HG03575 (cell line): Measurements from ENCODE around the gene GPSM3.

ENCODE experiments used
- ATAC-seq: cut with Tn5 transposase; IDR thresholded peaks from one replicate; pipeline ENCODE4 v1.9.1; 2021; ENCODE audit not compliant: unreplicated experiment, insufficient number of reproducible peaks, low FRiP score; ENCODE audit errors: extremely low read depth

GPSM3 gene

DNA sequence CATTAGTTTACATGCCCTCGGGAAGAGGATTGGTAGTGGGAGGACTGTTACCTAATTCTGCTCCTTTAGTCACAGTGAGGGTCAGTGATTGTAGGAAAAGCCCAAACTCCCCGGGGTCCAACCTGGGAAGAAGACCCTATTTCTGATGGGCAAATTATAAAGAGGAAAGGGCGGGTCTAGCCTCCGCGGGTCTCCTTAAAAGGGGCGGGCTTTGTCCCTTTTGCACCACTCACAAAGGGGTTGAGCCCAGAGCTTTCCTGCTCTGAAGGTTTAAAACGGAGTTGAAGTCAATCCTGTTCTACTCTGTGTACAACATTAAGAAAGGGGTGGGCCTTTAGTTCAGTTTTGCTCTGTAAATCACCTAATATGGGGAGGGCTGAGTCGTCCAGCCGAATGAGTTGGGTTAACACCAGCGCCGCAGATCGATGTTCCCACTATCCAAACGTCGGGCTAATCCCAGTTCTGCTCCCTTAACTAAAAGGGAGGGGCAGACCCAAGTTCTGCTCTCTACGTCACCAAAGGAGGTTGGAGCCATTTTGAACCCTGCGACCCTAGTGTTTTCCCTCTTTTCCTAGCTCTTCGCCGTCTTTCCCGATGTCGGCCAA, 15.2 kb downstream of the GPSM3 start:
- no peak for ATAC-seq

DNA sequence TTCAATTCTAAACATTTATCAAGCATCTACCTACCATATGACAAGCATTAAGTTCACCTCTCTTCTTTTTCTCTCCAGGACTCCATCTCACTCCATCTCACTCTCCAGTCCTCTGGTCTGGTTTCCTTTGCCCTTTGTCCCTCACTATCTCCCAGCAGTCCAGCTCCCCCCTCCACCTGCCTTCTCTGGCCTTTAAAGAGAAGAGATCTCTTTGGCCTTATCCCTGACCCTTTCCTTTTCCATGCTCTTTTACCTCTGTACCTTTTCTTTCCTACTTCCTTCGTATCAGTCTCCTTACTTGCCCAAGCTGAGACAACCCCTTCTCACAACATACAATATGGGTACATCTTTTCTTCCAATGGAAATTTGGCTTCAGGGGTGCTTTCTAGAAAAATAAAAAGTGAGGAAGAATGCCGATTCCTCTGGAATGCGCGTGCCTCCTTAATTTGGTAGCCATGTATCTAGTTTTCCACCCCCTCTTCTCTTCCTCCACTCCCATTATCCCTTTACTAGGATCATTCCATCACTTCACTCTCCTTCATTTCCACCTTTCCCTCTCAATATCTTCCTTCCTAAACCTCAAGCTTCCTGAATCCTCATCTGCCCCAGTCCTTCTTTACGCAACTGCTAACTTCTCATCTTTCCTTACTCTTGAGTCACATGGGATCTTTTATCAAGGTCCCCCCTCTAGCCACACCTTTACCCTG, 15.8 kb downstream of the GPSM3 start:
- ATAC-seq = no peak

DNA sequence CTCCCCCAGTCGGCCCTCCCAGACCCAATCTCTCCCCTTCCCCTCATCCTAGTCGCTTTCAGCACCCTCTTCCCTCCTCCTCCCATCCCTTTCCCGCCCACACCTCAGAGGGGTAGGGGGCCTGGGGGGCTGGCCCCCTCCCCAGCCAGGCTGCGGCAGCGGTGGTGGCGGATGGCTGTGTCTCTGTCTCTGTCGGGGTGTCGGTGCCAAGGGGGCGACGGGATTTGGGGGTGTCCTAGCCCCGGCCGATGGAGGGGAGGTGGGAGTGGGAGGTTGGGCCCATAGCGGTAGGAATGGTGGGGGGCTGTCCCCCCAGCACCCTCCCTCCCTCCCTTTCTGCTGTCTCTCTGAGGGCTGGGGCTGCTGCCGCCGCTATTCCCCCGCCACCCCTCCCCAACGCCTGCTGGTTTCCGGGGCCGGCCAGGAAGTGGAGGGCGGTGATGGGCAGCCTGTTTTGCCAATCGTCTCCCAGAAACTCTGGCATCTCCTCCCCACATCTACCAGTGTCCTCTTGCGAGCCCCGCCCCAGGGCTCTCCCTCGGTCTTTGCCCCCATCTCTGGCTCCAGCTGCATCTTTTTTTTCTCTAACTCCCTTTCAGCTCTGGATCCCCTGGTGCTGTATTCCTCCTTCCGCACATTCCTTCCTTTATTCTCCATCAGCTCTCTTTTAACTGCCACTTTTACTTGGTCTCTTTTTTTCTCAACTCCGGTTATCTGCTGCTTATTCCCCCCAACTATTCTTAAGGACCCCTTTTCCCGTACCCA, 16.6 kb downstream of the GPSM3 start, which contains the start of gene AGPAT1:
Gene AGPAT1 (minus strand): TSS at position 374 of the 765 bp plus-strand sequence. CDS start 4,588 bp downstream, outside the sequence.
- ATAC-seq = no peak

DNA sequence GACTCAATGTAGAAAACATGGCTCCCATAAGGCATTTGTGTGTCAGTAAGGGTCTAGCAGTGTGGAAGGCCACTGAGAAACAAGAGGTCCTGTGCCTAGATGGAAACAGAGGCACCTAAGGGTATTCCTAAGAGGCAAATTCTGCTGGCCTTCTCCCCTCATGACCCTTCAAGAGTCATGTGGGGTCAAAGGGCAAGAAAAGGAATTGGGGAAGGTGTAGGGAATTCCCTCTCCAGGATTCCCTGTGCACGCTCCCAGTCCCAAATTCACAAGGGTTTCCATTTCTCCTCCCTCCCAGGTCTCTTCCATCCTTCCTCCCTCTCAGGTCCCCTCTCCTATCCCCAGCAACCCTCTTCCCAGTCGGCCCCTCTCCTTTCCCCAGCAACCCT, 17.1 kb downstream of the GPSM3 start:
- no peak for ATAC-seq

DNA sequence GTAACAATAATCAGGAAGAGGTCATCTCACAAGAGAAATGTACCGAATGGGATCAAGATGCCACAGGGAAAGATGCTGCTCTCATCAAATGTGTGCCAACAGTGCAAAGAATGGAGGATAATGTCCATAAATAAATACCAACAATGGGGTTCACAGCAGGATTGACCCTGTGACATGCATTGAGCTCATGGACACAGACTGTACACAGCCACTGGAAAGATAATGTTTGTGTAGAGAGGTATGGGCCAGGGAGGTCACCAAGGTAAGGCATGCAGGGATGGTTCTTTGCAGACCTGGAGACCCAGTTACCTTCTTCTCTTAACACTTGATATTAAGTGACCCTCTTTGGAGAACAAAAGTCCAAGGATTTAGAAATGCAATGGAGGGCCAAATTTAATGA, 18.0 kb downstream of the GPSM3 start:
- ATAC-seq = no peak

DNA sequence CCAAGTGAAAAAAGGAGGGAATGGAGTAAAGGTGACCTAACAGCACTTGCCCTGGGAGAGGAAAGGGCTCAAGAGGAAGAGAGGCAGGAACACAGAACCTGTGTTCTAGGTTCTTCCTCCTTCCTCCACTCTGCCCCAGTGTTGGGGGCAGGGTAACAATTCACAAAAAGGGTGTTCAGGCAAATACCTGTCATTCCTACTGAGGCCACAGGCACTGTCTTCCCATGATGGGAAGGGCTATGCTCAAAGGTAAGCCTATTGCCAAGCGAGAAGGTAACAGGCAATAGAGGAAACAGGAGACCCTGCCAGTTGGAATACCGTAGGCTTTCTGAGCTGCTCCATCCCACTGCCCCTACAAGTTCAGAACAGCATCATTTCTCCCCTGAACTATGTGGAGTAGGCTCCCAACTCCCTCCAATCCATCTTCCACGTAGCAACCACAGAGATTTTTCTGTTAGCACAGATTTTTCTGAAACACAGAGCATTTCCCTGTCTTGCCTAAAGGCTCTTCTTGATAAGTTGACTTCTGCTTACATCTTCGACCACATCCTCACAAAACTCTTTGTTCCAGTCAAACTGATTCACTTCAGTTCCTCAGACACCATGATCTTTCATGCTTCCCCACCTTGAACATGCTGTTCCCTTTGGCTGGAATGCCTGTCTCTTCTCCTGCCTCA, 19.3 kb downstream of the GPSM3 start:
- no peak for ATAC-seq

DNA sequence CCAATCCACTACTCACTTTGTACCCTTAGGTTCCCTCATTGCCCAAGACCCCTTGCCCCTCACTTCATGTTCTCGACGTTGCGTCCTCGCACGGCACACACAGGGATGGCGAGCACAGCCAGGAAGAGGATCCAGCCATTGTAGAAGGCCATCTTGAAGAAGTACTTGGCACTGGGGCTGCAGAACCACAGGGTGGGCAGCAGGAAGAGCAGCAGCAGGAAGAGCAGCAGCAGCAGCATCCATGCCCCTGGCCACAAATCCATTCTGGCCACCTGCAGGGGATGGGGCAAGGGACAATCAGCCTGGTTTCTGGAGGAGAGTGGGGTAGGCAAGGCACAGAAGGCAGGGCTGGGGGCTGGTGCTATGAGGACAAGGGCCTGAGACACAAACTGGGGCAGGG, 21.2 kb downstream of the GPSM3 start:
- ATAC-seq = no peak

DNA sequence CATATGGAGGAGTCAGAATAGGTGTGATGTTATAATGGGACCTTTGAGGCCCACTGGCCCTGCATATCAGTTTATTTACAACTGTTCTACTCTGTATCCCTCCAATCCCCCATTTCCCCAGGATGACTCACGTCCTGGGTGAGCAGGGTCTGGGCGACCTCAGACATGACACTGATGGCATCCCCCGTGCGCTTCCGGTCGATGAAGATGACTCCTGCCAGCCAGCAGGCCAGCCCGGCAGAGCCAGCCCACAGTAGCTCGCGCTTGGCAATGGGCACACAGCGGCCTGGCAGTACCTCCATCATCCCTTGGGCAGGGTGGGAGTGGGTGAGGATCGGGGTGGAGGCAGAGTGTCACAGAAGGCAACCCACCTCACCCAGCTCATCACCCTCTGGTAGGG, 22.1 kb downstream of the GPSM3 start:
- ATAC-seq = no peak

DNA sequence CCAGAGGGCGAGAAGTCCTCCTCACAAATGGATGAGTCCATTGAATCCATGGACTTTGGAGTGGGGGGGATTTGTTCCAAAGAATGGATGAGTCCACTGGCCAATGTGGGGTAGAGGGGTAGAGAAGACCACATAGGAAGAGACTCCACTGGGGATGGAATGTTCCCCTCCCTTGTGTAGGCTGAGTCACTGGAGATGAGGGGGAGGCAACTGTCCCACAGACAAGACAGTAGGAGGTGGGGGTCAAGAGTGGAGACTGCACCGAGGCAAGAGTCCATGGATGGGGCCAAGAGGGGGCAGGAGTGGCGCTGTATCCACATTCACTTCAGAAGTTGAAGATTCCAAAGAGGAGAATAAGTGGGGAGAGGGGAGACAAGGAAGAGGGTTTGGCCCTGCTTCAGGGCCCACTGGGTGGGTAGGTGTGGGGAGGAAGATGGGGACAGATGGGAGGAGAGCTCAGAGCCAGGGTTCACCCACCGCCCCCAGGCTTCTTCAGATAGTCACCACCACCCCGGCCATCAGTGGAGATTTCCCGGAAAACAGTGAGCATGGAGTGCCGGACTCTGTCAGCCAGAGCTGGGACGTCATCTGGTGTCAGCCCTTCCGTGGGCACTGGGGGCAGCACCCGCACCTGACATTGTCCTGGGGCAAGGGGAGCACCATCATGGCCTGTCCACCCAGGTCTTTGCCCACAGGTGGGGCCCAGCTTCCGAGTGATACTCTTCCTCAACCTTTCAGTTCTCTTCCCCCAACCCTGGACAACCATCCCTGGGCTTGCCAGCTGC, 23.4 kb downstream of the GPSM3 start:
- ATAC-seq = no peak

DNA sequence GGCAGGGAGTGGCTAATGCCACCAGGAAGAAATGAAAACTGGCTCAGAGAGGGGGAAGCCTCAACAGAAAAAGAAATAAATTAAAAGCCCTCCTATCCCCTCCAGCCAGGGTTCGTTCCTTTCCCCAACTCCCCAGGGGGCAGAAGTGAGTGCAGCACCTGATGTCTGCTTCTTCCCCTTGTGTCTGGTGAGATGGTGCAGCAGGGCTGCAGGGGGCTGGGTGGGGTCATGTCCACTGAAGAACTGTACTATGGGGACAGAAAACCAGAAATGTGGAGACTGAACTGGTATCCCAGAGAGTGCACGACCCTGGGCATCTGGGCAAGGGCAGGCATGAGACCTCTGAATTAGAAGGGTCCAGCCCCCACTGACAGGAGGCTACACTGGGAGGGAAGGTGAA, 24.1 kb downstream of the GPSM3 start:
- ATAC-seq = no peak

DNA sequence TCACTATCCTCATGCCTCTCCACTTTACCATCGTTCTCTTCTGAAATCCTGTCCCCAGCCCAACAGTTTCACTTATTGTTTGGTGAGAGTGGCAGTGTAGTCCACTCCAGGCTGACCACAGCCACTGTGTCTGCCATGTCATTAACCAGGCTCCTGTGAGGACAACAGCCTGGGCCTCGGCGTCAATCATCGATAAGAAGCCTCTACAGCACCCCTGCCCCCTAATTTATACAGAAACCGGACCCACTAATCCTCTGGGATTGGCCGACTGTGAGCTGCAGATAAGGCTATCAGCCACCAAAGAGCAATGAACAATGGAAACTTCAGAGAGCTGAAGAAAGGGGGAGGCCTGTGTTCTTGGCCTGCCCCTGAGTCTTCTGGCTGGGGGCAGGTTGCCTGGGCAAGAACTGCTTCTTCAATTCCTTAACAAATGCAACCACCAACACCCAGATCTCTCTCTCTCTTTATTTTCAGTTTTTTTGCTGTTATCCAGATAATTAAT, 24.6 kb downstream of the GPSM3 start:
- ATAC-seq = no peak

DNA sequence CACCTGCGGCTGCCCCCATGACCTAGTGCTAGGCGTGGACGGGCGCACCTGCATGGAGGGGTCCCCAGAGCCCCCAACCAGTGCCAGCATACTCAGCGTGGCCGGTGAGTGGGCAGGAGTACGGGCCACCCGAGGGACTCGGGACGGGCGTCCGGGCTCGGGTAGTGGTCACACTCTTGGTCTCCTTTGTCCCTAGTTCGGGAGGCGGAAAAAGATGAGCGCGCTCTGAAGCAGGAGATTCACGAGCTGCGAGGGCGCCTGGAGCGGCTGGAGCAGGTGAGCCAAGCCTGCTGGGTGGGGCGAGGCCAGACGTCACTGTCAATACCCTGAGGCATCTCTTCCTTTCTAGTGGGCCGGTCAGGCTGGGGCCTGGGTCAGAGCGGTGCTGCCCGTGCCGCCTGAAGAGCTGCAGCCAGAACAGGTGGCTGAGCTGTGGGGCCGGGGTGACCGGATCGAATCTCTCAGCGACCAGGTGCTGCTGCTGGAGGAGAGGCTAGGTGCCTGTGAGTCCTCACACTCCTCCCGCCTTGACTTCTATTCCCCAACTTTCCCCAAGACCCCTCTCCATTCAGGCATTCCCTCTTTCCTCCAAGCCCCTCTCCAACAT, 25.2 kb downstream of the GPSM3 start:
- no peak for ATAC-seq

DNA sequence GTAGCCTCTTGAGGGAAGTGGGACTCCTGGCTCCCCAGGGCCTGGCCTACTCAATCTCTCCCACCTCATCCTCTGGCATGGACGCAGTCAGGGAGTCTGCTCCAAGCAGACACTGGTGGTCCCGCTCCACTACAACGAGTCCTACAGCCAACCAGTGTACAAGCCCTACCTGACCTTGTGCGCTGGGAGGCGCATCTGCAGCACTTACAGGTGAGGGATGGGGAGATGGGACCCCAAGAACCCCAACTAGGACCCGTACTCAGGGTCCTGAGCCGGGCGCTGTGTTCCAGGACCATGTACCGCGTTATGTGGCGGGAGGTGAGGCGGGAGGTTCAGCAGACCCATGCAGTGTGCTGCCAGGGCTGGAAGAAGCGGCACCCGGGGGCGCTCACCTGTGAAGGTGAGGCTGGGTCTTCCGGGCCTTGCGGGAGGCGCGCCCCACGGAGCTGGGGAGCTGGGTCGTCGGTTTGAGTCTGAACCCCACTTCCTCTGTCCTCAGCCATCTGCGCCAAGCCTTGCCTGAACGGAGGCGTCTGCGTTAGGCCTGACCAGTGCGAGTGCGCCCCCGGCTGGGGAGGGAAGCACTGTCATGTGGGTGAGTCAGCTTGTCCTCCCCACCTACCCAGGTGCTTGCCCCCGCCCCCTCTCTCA, 25.9 kb downstream of the GPSM3 start:
- ATAC-seq = no peak

DNA sequence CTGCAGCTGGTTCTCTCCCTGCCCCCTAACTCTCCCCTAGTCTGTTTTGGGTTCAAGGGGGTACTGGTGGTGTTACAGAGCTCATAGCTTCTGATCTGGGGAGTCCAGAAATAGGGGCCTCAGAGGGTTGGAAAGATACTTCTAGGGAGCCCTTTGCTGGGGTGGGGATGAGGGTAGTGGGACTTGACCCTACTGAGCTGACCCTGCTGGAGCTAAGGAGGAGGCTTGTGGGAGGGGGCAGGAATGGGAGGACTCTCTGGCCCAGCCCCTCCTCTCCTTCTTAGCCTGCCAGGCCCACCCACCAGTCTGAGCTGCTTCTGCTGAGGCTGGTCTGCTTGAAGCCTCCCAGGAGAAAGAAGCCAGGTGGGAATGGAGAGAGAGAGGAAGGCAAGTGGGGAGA, 28.1 kb downstream of the GPSM3 start, which contains the start of gene EGFL8:
Gene EGFL8 (plus strand): TSS at position 301 of the 400 bp plus-strand sequence. CDS start 1,571 bp downstream, outside the sequence.
- ATAC-seq = no peak

DNA sequence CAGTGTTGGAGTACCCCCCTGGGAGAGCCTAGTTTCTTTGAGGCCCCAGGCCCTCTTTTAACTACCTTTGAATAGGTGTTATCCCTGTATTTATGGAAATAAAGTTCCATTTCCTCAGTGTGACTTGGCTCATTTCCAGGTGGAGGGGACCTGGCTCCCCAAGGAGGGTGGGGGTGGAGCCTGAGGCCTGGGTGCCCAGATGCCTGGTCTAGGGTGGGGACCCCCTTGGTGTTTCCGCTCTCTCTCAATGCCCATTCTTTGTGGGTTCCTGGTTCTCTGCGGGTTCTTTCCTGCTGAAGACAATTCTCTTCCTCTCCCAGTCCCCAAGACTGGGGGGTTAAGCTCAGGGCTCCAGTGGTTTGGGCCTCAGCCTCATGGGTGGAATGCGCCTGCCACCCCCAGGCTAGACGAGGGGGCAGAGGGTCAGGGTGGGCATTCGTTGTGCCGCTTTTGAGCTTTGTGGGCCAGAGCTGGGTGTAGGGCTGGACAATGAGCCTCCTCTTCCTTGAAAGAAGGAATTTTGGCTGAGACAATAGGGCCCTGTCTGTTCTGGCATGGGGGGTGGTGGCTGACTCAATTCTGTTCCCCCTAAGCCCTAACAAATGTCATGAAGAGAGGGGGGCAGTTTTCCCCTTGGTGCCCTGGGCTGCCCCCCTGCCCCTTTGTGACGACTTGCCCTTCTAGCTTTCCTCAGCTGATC, 28.7 kb downstream of the GPSM3 start:
- no peak for ATAC-seq

DNA sequence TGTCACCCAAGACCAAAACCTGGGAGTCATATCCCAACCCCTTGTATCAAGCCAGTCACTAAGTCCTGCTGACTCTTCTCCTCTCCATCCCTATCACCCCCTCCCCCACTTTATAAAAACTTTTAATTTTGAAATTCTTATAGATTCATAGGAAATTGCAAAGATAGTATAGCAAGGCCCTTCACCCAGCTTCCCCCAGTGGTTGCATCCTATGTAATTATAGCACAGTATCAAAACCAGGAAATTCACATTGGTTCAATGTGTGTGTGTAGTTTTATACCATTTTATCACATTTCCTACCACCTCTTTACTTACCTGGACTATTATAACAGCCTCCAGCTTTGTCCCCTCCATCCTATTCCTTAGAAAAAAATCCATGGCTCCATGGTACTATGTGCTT, 34.4 kb downstream of the GPSM3 start:
- no peak for ATAC-seq

DNA sequence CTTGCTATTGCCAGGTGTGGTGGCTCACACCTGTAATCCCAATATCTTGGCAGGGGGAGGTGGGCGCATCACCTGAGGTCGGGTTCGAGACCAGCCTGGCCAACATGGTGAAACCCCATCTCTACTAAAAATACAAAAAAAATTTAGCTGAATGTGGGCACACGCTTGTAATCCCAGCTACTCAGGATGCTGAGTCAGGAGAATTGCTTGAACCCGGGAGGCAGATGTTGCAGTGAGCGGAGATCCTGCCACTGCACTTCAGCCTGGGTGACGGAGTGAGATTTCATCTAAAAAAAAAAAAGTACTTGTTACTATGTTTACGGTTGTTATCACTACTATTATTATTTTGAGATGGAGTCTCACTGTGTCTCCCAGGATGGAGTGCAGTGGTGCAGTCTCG, 35.6 kb downstream of the GPSM3 start:
- no peak for ATAC-seq
